Lower leg skin (tissue), 3 donors: ENCODE results near the gene MVD.
"Not testable (repeated sequence)": the region's sequence is repeated elsewhere in the genome, so short reads cannot be mapped to it uniquely, and the experiment has no call there.

ENCODE experiments used
- CTCF ChIP-seq, 3 donors: fragments of 450-650 bp; IDR thresholded peaks; one replicate each; pipeline ENCODE4 v1.5.1; 2016; ENCODE audit warnings: antibody characterized with exemption in 3 of 3, mild to moderate bottlenecking in 3 of 3, moderate library complexity in 2 of 3
- POLR2A ChIP-seq, 2 donors: fragments of 450-650 bp; IDR thresholded peaks; one replicate each; pipeline ENCODE4 v1.6.1; 2016 to 2017; ENCODE audit warnings: antibody characterized with exemption in 2 of 2, mild to moderate bottlenecking in 1 of 2, moderate library complexity in 1 of 2

GRCh38 chr16:88609426-88609825 lies 53.5 kb downstream of the MVD start:
- not testable (repeated sequence) for TF ChIP-seq CTCF, POLR2A (IDR thresholded peaks at IDR 0.05)
